Measurements from ENCODE around the gene GABPB2. TPM values are rescaled to one million over a fixed set of nuclear protein-coding genes. Genes with fewer than 3 reads are reported as not detected.
A peak's percentile ranks its signal among the peaks of the same experiment; 100 is the strongest.

Gene GABPB2
- polyA plus RNA-seq (2011; rRNA removed) (9.9 and 10.8 TPM in 2 replicates), polyA plus RNA-seq (2017; fragmentation: RNase III; extraction: RNeasy Plus Mini Kit Qiagen cat#74134 plus additional on column Dnase treatment) (2.4 to 3.9 TPM (median 3.3 TPM) in 3 replicates), polyA minus RNA-seq (2011; rRNA and poly(A)+ RNA removed) (15.9 and 18.0 TPM in 2 replicates)
- 3.9 and 4.6 TPM in 2 replicates for polyA plus RNA-seq (2012; cell fraction: cytosol; rRNA removed)
- polyA plus RNA-seq (2012; cell fraction: nucleus; rRNA removed), result 2.6 and 3.3 TPM in 2 replicates

- no peaks in the 10 kb centered on the region for H3K9me3 ChIP-seq
- peak within 1 kb of the TSS; percentile 74 for H3K4me3 ChIP-seq
- FAIRE-seq (no peak), ATAC-seq (peak; percentile 94 to 95), DNase-seq (ENCODE audit: low read depth in 1 of 2, low spot score in 1 of 2) (peak; percentile 89 to 97)
- H3K4me1 ChIP-seq, result peaks cover 15% of the 10 kb centered on the region
- 1% methylated on average over 42 of the region's 50 CpGs for WGBS (ENCODE audit: missing lambda C conversion rate)
- ChIA-PET POLR2A (interaction anchor here (0.5 to 1.8 kb wide), 10 partner anchors 9 to 267 kb away, joined by 3 to 11 read pairs (median 4); partner anchors contain the start of genes C1orf56, CDC42SE1, MLLT11 and VPS72), CTCF (interaction anchor here (0.5 to 8.8 kb wide), 26 partner anchors 11 to 182 kb away, joined by 3 to 86 read pairs (median 6); partner anchors contain the start of genes BNIPL, C1orf56, CDC42SE1 and MLLT11)
- peak within 1 kb of the TSS; percentile 84 for H3K4me2 ChIP-seq
- peak within 1 kb of the TSS; percentile 94 to 99 for H3K27ac ChIP-seq
- TF ChIP-seq ELK1 (IDR thresholded peaks at IDR 0.05; ENCODE audit: low read depth, low read length) (no peak), ZSCAN20 (CRISPR knock-in tag; IDR thresholded peaks at IDR 0.05) (no peak), MAFK (IDR thresholded peaks at IDR 0.05; ENCODE audit: partially characterized antibody) (peak; percentile 27), PBX3 (IDR thresholded peaks at IDR 0.05) (peak; percentile 96), POLR2A (IDR thresholded peaks at IDR 0.05; ENCODE audit: low read length) (peak; percentile 77), REST (IDR thresholded peaks at IDR 0.05) (peak; percentile 22; the same call in 1 of the 2 replicates), TP53 (CRISPR knock-in tag; IDR thresholded peaks at IDR 0.05) (peak; percentile 44; the same call in 1 of the 2 replicates), TFCP2L1 (CRISPR knock-in tag; IDR thresholded peaks at IDR 0.05) (no peak), ZFP36 (IDR thresholded peaks at IDR 0.05; ENCODE audit: borderline replicate concordance, partially characterized antibody) (no peak), HMGXB4 (CRISPR knock-in tag; IDR thresholded peaks at IDR 0.05; ENCODE audit: borderline replicate concordance) (peak; percentile 92; the same call in 1 of the 2 replicates), CBX8 (IDR thresholded peaks at IDR 0.05) (no peak), KDM5A (IDR thresholded peaks at IDR 0.05) (peak; percentile 18; the same call in 1 of the 2 replicates), RNF2 (IDR thresholded peaks at IDR 0.05; ENCODE audit: borderline replicate concordance, low read depth) (no peak), JUNB (IDR thresholded peaks at IDR 0.05) (no peak), POLR2AphosphoS2 (conservative IDR thresholded peaks at IDR 0.05; ENCODE audit: low read length) (no peak), EHF (CRISPR knock-in tag; IDR thresholded peaks at IDR 0.05) (peak; percentile 94), FOSL2 (IDR thresholded peaks at IDR 0.05) (no peak), FOSL2 (CRISPR knock-in tag; IDR thresholded peaks at IDR 0.05) (peak; percentile 73), BCL3 (IDR thresholded peaks at IDR 0.05) (peak; percentile 78; the same call in 2 of the 3 replicates), HOXB5 (CRISPR knock-in tag; IDR thresholded peaks at IDR 0.05) (peak; percentile 92), HEYL (CRISPR knock-in tag; IDR thresholded peaks at IDR 0.05) (no peak), EHMT2 (IDR thresholded peaks at IDR 0.05; ENCODE audit: low read depth) (no peak), SMC3 (IDR thresholded peaks at IDR 0.05) (peak; percentile 50; the same call in 1 of the 3 replicates), RARB (CRISPR knock-in tag; IDR thresholded peaks at IDR 0.05) (0 out of 2 replicates have a peak, but pooled peaks have one; percentile 18), USF2 (IDR thresholded peaks at IDR 0.05) (no peak; the same call in 1 of the 2 replicates), GATA3 (IDR thresholded peaks at IDR 0.05; ENCODE audit: borderline replicate concordance) (peak; percentile 45; the same call in 1 of the 2 replicates), MAZ (IDR thresholded peaks at IDR 0.05; ENCODE audit: borderline replicate concordance, low read depth, low read length) (no peak; the same call in 1 of the 2 replicates), MYC (IDR thresholded peaks at IDR 0.05; ENCODE audit: borderline replicate concordance, low read length) (peak; percentile 93), ESRRA (IDR thresholded peaks at IDR 0.05; ENCODE audit: borderline replicate concordance, low read length) (no peak; the same call in 1 of the 2 replicates)
Measured at GRCh38 chr1:151070474-151071276, at the start of gene GABPB2. TSS of gene GABPB2 (plus strand) at chr1:151070761. CDS start at chr1:151088190, 17,429 bp downstream.

All from A549 (cell line).